ENCODE data around the gene OR2C3.

OR2C3 gene

GRCh38 chr1:247500865-247501264, 35.4 kb downstream of the OR2C3 start:
- no peaks in the 10 kb centered on the region for H3K4me1 ChIP-seq
- no peak overlapping the region for H3K4me3 ChIP-seq (ENCODE audit: low read depth, low read length)
- H3K27me3 ChIP-seq (ENCODE audit: control insufficient read depth, insufficient read depth, low read length): no peaks in the 10 kb centered on the region
- H3K9ac ChIP-seq: no peak overlapping the region
- no peak overlapping the region for H3K27ac ChIP-seq
- no peaks in the 10 kb centered on the region for H3K36me3 ChIP-seq (ENCODE audit: control insufficient read depth, insufficient read depth, low read length)
- no peak for TF ChIP-seq CTCF (IDR thresholded peaks at IDR 0.05)
- H2AFZ ChIP-seq: no peak overlapping the region
- H3K4me2 ChIP-seq (ENCODE audit: low read length): no peak overlapping the region
- no peaks in the 10 kb centered on the region for H3K79me2 ChIP-seq
- H3K9me3 ChIP-seq (ENCODE audit: control insufficient read depth, low read length): no peaks in the 10 kb centered on the region

GRCh38 chr1:247496581-247497285, 39.5 kb downstream of the OR2C3 start:
- no peak for TF ChIP-seq CTCF (IDR thresholded peaks at IDR 0.05)

DNA sequence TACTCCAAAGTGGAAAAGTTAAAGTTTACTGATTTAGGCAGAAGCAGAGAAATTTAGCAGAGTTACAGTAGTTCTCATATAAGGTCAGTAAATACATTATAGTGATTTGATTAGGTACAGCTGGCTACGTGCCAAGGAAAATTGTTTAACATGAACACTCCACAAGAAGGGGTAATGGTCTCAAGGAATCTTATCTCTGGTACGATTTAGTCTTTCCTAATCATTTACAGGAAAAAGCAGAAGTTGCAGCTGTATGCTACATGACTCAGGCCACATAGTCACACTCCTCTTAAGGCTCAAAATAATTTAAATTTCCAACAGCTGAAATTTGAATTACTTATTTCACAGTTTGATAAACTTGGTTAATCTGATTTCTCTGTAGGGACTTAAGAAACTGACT, 41.5 kb downstream of the OR2C3 start:
- Histone ChIP-seq H3K27ac (no peak overlapping the region), H3K4me1 (no peaks in the 10 kb centered on the region), H3K27me3 (ENCODE audit: control insufficient read depth, insufficient read depth, low read length) (no peaks in the 10 kb centered on the region), H3K4me3 (ENCODE audit: low read depth, low read length) (no peak overlapping the region), H3K9ac (no peak overlapping the region), H3K4me2 (ENCODE audit: low read length) (no peak overlapping the region), H3K79me2 (no peaks in the 10 kb centered on the region), H2AFZ (no peak overlapping the region), H3K9me3 (ENCODE audit: control insufficient read depth, low read length) (no peaks in the 10 kb centered on the region), H3K36me3 (ENCODE audit: control insufficient read depth, insufficient read depth, low read length) (no peaks in the 10 kb centered on the region)
- no peak for TF ChIP-seq CTCF (IDR thresholded peaks at IDR 0.05)

More at GRCh38 chr1:247496581-247497285, 39.5 kb downstream of the OR2C3 start:
- H3K27me3 ChIP-seq (ENCODE audit: control insufficient read depth, insufficient read depth, low read length): no peaks in the 10 kb centered on the region
- H3K4me1 ChIP-seq: no peaks in the 10 kb centered on the region
- no peak overlapping the region for H3K9ac ChIP-seq
- no peaks in the 10 kb centered on the region for H3K9me3 ChIP-seq (ENCODE audit: control insufficient read depth, low read length)
- no peaks in the 10 kb centered on the region for H3K79me2 ChIP-seq
- H3K36me3 ChIP-seq (ENCODE audit: control insufficient read depth, insufficient read depth, low read length): no peaks in the 10 kb centered on the region
- no peak overlapping the region for H3K4me2 ChIP-seq (ENCODE audit: low read length)
- no peak overlapping the region for H3K27ac ChIP-seq
- H2AFZ ChIP-seq: no peak overlapping the region
- H3K4me3 ChIP-seq (ENCODE audit: low read depth, low read length): no peak overlapping the region

- H3K4me1 ChIP-seq: no peaks in the 10 kb centered on the region
- no peaks in the 10 kb centered on the region for H3K36me3 ChIP-seq (ENCODE audit: control insufficient read depth, insufficient read depth, low read length)
- no peak overlapping the region for H3K27ac ChIP-seq
- H2AFZ ChIP-seq: no peak overlapping the region
- no peaks in the 10 kb centered on the region for H3K79me2 ChIP-seq
- H3K27me3 ChIP-seq (ENCODE audit: control insufficient read depth, insufficient read depth, low read length): no peaks in the 10 kb centered on the region
- H3K4me2 ChIP-seq (ENCODE audit: low read length): no peak overlapping the region
- H3K9me3 ChIP-seq (ENCODE audit: control insufficient read depth, low read length): no peaks in the 10 kb centered on the region
- TF ChIP-seq CTCF (IDR thresholded peaks at IDR 0.05): no peak
- H3K4me3 ChIP-seq (ENCODE audit: low read depth, low read length): no peak overlapping the region
- H3K9ac ChIP-seq: no peak overlapping the region
Measured at GRCh38 chr1:247493106-247493505, 43.1 kb downstream of the OR2C3 start.

GRCh38 chr1:247491328-247491727, 44.9 kb downstream of the OR2C3 start:
- Histone ChIP-seq H3K9ac (no peak overlapping the region), H3K27ac (no peak overlapping the region), H3K4me3 (ENCODE audit: low read depth, low read length) (no peak overlapping the region), H3K9me3 (ENCODE audit: control insufficient read depth, low read length) (no peaks in the 10 kb centered on the region), H2AFZ (no peak overlapping the region), H3K4me2 (ENCODE audit: low read length) (no peak overlapping the region), H3K36me3 (ENCODE audit: control insufficient read depth, insufficient read depth, low read length) (no peaks in the 10 kb centered on the region), H3K4me1 (no peaks in the 10 kb centered on the region), H3K79me2 (no peaks in the 10 kb centered on the region), H3K27me3 (ENCODE audit: control insufficient read depth, insufficient read depth, low read length) (no peaks in the 10 kb centered on the region)
- no peak for TF ChIP-seq CTCF (IDR thresholded peaks at IDR 0.05)
